DND-41 (cell line): ENCODE data around the gene PLCL1.

Experiments used
- CTCF ChIP-seq: IDR thresholded peaks from 2 replicates; pipeline ENCODE4 v1.5.1; 2012; ENCODE audit warnings: borderline replicate concordance, low read length, moderate library complexity, mild to moderate bottlenecking; ENCODE audit not compliant: poor library complexity, severe bottlenecking; ENCODE audit errors: extremely low read depth
- EZH2 ChIP-seq: IDR thresholded peaks from 3 replicates; pipeline ENCODE4 v1.6.1; 2012; ENCODE audit warnings: borderline replicate concordance, low read depth, mild to moderate bottlenecking, moderate library complexity, low read length, inconsistent platforms; ENCODE audit not compliant: severe bottlenecking

GRCh38 chr2:197994751-197995150 lies 190.4 kb downstream of the PLCL1 start:
- no peak for TF ChIP-seq CTCF
- no peak for TF ChIP-seq EZH2
